ENCODE measurements around the gene UCHL3.

The UCHL3 gene

GRCh38 chr13:75635101-75635827 lies 85.7 kb downstream of the UCHL3 start:
- DNase-seq: no peak

- peak; percentile 43 for DNase-seq
Measured at GRCh38 chr13:75635828-75636435, 86.3 kb downstream of the UCHL3 start, which contains the start of gene LMO7. LMO7 (plus strand) TSS chr13:75636330; CDS start chr13:75636658, 328 bp downstream.

- peak; percentile 42 for DNase-seq
Measured at GRCh38 chr13:75636436-75637180, 87.0 kb downstream of the UCHL3 start.

GRCh38 chr13:75637181-75637750 lies 87.7 kb downstream of the UCHL3 start:
- DNase-seq: no peak

GRCh38 chr13:75639454-75639853 lies 89.9 kb downstream of the UCHL3 start:
- DNase-seq: no peak

GRCh38 chr13:75641026-75641425 lies 91.4 kb downstream of the UCHL3 start:
- no peak for DNase-seq

- DNase-seq: no peak
Measured at GRCh38 chr13:75643182-75643581, 93.6 kb downstream of the UCHL3 start.

GRCh38 chr13:75643693-75644092 lies 94.1 kb downstream of the UCHL3 start:
- DNase-seq: no peak

- no peak for DNase-seq
Measured at GRCh38 chr13:75645141-75645540, 95.5 kb downstream of the UCHL3 start.

- no peak for DNase-seq
Measured at GRCh38 chr13:75647126-75647784, 97.7 kb downstream of the UCHL3 start.

GRCh38 chr13:75648446-75648845 lies 98.9 kb downstream of the UCHL3 start:
- no peak for DNase-seq

GRCh38 chr13:75651013-75651412 lies 101.4 kb downstream of the UCHL3 start:
- no peak for DNase-seq

GRCh38 chr13:75652726-75653125 lies 103.1 kb downstream of the UCHL3 start:
- DNase-seq: no peak
